GM23338 (cell line): ENCODE data around the gene GOLGA6B.
"Not testable (repeated sequence)": the region's sequence is repeated elsewhere in the genome, so short reads cannot be mapped to it uniquely, and the experiment has no call there.

Source experiments
- CREB1 ChIP-seq: fragments of 250-450 bp; sonication (Bioruptor Pico); IDR thresholded peaks from 2 replicates; pipeline ENCODE4 v1.5.0; 2020; ENCODE audit warnings: low read depth, mild to moderate bottlenecking, moderate library complexity
- CTCF ChIP-seq, 2 experiments: fragments of 200-600 bp in 1 of 2; sonication (generic) in 1 of 2; conservative IDR thresholded peaks; 2 replicates each; pipeline versions ENCODE4 v1.5.1 to v1.6.1; 2016 to 2017; ENCODE audit warnings: antibody characterized with exemption in 2 of 2, low read depth in 2 of 2, mild to moderate bottlenecking in 2 of 2, moderate library complexity in 1 of 2
- EZH2 ChIP-seq: fragments of 200-600 bp; sonication (generic); IDR thresholded peaks from one replicate; pipeline ENCODE4 v1.8.0; 2017; ENCODE audit warnings: antibody characterized with exemption, mild to moderate bottlenecking, low read depth; ENCODE audit not compliant: unreplicated experiment
- EZH2phosphoT487 ChIP-seq: fragments of 200-600 bp; sonication (generic); IDR thresholded peaks from one replicate; pipeline ENCODE4 v1.8.1; 2018; ENCODE audit warnings: antibody characterized with exemption; ENCODE audit not compliant: unreplicated experiment
- POLR2AphosphoS5 ChIP-seq: IDR thresholded peaks from 2 replicates; pipeline ENCODE4 v1.6.1; 2016; ENCODE audit warnings: antibody characterized with exemption, low read depth
- REST ChIP-seq: IDR thresholded peaks from one replicate; pipeline ENCODE4 v1.6.1; 2018; ENCODE audit warnings: antibody characterized with exemption; ENCODE audit not compliant: unreplicated experiment
- ZNF462 ChIP-seq: fragments of 250-450 bp; sonication (Bioruptor Pico); IDR thresholded peaks from 2 replicates; pipeline ENCODE4 v1.5.0; 2020; ENCODE audit warnings: mild to moderate bottlenecking, moderate library complexity

- TF ChIP-seq CTCF (conservative IDR thresholded peaks at IDR 0.05; ENCODE audit: low read depth in 2 of 2); EZH2phosphoT487; POLR2AphosphoS5; REST; EZH2; CREB1 (CRISPR knock-in tag); ZNF462: not testable (repeated sequence)
Measured at GRCh38 chr15:72669803-72670202, 15.3 kb downstream of the GOLGA6B start.
